T-helper 1 cell (primary cell): ENCODE results near the gene OR10C1.
"Not testable (repeated sequence)": the region's sequence is repeated elsewhere in the genome, so short reads cannot be mapped to it uniquely, and the experiment has no call there.

Source experiments
- DNase-seq, 5 donors: peaks; one replicate each; pipeline ENCODE4 v3.0.0-alpha.2; 2012 to 2020
- total RNA-seq, 4 donors: gene quantifications; one replicate each; lab custom pipeline; 2026; lab: John Stamatoyannopoulos, UW

Gene OR10C1
- 0 reads per million in 4 donors for total RNA-seq

DNA sequence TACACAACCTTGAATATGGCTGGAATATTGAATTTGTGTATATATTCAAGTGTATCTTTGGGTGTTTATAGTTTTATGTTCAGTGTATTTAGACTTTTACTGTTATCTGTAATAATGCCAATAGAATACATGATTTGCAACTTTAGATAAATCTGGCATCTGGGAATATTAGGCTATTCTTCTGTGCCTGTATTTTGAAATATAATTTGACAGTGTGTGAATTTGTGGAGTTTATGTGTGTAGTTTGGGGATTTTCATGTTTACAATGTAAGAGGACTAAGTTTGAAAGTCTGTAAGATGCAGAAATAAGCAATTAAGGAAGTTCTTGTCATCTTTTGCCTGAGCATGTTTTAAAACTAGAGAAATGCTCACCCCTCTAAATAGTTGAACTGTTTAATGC lies at the start of gene OR10C1:
TSS of gene OR10C1 (plus strand) at position 301 of the 400 bp plus-strand sequence. CDS start 710 bp downstream, outside the sequence.
- no peak for DNase-seq

DNA sequence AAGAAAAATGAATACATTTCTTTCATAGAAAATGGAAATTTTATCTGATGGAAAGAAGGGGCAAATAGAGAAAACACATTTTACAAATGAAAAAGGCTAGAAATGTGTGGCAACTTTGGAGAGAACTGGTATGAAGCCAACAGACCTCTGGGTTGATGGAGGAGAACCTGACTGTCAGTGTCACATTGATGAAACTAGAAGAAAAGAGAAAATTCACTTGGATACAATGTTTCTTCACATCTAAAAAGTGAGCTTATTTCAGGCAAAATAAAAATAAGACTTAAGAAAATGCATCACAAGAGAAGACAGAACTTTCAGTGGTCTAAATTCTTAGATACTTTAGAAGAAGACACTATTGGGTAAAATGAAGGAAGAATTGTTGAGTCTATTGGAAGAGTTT lies 43.8 kb upstream of the OR10C1 start, which contains the start of gene OR12D2:
TSS of gene OR12D2 (plus strand) at position 301 of the 400 bp plus-strand sequence. CDS start 1,069 bp downstream, outside the sequence.
- DNase-seq, result no peak

GRCh38 chr6:29399525-29399924 lies 39.6 kb upstream of the OR10C1 start:
- DNase-seq, result no peak

GRCh38 chr6:29403801-29404200 lies 35.3 kb upstream of the OR10C1 start:
- no peak for DNase-seq

- DNase-seq, result no peak
Observed at GRCh38 chr6:29414588-29414987, 24.5 kb upstream of the OR10C1 start, which contains the start of gene OR12D1. Gene OR12D1 (plus strand): TSS chr6:29414928.

- no peak for DNase-seq
Observed at GRCh38 chr6:29419516-29419915, 19.6 kb upstream of the OR10C1 start.

DNA sequence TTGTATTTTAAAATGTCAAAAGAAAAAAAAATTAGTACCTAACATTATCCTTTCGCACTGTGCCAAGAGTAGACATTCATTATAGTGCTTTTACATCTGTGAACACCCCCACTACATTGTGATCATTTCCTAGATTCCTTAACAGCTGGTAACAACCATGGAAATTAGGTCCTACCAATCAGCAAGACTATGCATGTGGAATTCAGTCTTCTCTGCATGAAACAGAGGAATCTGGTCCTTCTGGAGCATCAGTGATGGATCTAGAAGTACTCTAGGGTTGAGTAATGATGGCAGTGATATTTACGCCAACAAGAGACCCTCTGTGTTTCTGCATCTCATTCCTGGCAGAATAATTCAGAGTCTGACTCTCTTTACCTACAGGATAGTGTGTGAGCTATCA lies 14.9 kb upstream of the OR10C1 start:
- DNase-seq, result no peak

- DNase-seq, result peak in 1 of 5 donors; percentile 5
Observed at GRCh38 chr6:29424575-29424974, 14.5 kb upstream of the OR10C1 start.

GRCh38 chr6:29425075-29425474 lies 14.0 kb upstream of the OR10C1 start:
- no peak for DNase-seq

DNA sequence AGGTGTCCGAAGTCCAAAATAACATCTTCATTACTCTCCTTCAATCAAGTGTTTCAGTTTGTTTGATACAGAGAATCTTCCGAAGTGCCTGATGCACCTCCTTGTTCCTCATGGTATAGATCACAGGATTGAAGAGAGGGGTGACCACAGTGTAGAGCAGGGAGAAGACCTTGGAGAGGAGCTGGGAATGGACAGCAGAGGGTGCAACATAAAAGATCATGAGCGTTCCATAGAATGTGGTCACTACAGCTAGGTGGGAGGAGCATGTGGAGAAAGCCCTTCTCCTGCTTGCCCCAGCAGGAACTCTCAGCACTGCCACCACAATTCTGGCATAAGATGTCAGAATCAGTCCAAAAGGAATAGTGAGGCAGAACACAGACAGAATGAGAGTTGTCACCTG lies 12.5 kb upstream of the OR10C1 start:
- DNase-seq, result no peak

DNA sequence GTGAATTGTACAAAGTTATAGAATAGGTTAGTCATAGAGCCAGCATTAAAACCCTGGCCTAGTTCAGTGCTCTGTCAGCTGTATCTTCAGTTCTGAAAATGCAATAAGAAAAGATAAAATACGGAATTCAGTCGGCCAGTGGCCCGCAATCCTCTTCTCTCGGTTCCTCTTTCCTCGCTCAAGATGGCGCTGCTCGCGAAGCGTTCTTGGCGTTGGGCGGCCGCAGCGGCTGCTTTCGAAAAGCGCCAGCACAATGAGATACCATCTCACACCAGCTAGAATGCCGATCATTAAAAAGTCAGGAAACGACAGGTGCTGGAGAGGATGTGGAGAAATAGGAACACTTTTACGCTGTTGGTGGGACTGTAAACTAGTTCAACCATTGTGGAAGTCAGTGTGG lies 2.4 kb upstream of the OR10C1 start:
- DNase-seq, result not testable (repeated sequence)

- no peak for DNase-seq
Observed at GRCh38 chr6:29442719-29443118, 3.6 kb downstream of the OR10C1 start.

DNA sequence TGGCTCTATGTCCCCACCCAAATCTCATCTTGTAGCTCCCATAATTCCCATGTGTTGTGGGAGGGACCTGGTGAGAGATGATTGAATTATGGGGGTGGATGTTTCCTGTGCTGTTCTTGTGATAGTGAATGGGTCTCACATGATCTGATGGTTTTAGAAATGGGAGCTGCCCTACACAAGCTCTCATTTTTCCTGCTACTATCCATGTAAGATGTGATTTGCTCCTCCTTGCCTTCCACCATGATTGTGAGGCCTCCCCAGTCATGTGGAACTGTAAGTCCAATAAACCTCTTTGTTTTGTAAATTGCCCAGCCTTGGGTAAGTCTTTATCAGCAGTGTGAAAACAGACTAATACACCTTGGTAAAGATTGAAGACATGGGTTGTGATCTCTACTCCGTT lies 4.9 kb downstream of the OR10C1 start:
- not testable (repeated sequence) for DNase-seq

DNA sequence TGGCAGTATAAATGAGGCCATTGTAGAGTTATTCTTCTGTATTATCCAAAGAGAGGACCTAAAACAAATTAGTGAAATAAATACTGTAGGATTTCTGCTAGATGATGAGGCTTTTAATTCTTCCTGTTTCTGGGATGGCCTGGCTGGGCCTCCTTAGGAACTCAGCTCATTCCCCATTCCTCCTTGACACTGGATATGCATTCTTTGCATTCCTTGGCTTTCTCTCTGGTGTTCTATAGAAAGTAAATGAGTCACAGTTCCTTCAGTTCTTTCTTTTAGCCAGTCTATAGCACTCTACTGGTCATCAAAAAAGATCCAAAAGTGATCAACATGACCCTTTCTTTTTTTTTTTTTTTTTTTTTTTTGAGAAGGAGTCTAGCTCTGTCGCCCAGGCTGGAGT lies 8.6 kb downstream of the OR10C1 start:
- no peak for DNase-seq

DNA sequence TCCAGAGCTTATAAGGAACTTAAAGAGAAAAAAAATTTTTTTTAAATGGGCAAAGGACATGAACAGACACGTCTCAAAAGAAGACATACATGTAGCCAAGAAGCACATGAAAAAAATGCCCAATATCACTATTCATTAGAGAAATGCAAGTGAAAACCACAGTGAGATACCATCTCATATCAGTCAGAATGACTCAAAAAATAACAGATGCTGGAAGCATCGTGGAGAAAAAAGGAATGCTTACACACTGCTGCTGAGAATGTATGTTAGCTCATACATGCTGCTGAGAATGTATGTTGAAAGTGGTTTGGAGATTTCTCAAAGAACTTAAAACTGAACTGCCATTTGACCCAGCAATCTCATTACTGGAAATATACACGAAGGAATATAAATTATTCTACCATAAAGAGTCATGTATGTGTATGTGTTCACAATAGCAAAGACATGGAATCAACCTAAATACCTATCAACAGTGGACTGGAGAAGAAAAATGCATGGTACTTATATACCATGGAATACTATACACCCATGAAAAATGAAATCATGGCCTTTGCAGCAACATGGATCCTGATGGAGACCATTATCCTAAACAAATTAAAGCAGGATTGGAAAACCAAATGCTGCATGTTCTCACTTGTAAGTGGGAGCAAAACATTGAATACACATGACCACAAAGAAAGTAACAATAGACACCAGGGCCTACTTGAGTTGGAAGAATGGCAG lies 12.5 kb downstream of the OR10C1 start:
- DNase-seq, result no peak

DNA sequence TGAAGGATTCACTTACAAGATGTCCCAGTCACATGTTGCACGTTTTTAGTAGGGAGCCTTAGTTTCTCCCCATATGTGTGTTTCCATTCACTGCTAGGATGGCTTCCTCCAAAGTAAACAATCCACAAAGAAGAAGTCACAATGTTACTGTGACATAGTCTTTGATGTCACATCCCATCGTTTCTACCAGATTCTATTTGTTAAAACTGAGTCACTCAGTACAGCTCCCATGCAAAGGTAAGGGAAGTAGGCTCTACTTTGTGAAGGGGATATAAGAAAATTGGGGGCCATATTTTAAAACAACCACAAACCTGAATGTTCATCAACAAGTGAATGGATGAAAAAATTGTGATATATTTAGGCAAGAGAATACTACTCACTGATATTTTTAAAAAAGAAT lies 17.9 kb downstream of the OR10C1 start, which contains the start of the genes OR11A1 and OR2H1:
TSS of gene OR11A1 (minus strand) at position 101 of the 400 bp plus-strand sequence. CDS start 29,430 bp downstream, outside the sequence.
TSS of gene OR2H1 (plus strand) at position 185 of the 400 bp plus-strand sequence. CDS start 4,615 bp downstream, outside the sequence.
- no peak for DNase-seq

DNA sequence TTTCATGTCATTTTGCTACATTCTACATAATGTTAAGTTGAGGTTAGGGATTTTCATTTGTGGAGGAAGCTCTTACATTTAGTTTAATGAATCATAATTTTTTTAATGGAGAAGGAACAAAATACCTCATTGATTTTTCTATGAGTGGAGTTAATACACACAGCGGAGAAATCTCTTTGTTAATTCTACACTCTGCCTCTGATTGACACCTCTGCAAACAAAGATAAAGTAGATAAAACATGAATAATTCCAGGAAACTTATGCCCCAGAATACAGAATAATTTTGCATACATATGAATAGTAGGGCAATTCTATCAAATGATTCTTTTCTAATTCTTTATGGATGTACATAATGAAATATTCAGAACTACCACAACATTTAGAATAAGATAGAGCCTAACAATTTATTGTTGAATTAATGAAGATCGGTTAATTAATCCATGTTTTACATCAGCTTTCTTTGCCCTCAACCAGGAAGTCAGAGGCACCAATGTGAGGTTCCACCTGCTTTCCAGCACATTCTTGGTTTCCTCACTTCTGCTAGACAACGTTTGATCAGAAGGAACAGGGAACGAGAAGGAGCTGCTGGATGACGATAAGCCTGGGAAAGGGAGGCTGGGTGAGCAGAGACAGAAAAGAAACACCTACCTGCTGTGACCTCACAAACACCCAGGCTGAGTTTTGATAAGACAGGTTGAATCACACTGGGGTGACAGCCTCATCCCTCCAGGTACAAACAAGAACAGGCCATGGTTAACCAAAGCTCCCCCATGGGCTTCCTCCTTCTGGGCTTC lies 22.1 kb downstream of the OR10C1 start:
- DNase-seq, result no peak

GRCh38 chr6:29462022-29462421 lies 22.9 kb downstream of the OR10C1 start:
- DNase-seq, result no peak

DNA sequence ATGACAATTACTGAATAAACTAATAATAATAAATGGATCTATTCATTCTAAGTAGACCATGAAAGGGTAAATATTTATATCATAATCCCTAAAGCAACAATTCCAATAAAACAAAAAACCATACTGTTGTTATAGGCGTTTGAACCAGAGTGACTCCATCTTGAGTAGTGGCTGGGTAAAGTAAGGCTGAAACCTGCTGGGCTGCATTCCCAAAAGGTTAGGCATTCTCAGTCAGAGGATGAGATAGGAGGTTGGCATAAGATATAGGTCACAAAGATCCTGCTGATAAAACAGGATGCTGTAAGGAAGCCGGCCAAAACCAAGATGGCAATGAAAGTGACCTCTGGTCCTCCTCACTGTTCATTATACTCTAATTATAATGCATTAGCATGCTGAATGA lies 26.2 kb downstream of the OR10C1 start:
- DNase-seq, result no peak

GRCh38 chr6:29465801-29466200 lies 26.7 kb downstream of the OR10C1 start:
- no peak for DNase-seq

GRCh38 chr6:29466241-29466640 lies 27.1 kb downstream of the OR10C1 start:
- no peak for DNase-seq

GRCh38 chr6:29474996-29475395 lies 35.9 kb downstream of the OR10C1 start:
- DNase-seq, result no peak

GRCh38 chr6:29477923-29478450 lies 38.9 kb downstream of the OR10C1 start:
- no peak for DNase-seq
